ENCODE measurements around the gene CLCN5. TPM values are rescaled to one million over a fixed set of nuclear protein-coding genes. Genes with fewer than 3 reads are reported as not detected.

CLCN5 gene
- polyA plus RNA-seq (2012; ENCODE audit: low read depth, missing spikeins): 0.42 TPM

DNA sequence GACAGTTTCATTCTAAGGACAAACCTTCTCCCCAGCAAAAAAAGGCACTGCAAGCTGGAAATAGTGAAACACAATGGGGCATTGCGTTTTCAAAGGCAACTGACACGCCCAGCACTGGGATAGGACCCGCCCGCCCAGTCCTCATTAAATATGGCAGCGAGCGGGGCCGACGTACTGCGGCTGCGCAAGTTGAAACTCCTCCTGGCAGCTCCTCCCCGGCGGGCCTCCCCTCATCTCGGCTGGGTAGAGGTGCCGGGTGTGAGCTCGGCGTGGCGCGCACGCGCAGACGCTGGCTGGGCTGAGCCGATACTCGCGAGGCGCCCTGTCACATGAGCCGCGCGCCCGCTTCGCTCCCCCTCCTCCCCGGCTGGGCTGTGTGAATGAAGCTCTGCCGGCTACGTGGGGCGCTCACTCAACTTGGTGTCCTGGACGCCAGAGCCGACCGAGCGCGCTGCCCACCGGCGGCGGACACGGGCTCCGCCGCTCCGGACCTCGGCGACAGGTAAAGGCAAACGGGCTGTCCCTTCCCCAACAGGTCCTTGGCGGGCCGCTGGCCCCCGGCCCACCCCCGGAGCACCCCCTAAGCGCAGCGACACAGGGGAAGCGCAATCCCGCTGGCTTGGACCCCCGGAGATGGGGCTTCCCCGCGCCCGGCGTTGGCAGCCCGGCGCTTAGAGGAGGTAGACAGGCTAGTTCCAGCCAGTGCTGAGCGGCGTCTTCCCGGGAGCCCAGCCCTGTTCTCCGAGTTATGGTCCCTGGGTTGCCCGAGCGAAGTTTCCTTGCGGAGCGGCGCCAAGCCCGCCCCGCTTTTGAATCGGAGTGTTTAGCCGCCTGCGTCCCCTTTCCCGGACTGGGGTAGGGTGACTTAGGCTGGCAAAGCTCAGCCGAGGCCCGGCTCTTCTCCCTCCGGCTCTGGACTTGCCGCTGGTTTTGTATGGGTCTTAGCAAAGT, at the start of gene CLCN5:
Gene CLCN5, plus strand, starts transcription at position 306 of the 951 bp plus-strand sequence. CDS start 2,703 bp downstream, outside the sequence.
- FAIRE-seq: peak; percentile 98

GRCh38 chrX:49876750-49877149, 45.6 kb upstream of the CLCN5 start:
- TF ChIP-seq POU2F2 (IDR thresholded peaks at IDR 0.05; ENCODE audit: low read depth, low read length) (no peak), POLR2A (IDR thresholded peaks at IDR 0.05; ENCODE audit: low read depth, low read length) (no peak), TAF1 (IDR thresholded peaks at IDR 0.05; ENCODE audit: low read depth, low read length) (no peak), POLR2AphosphoS5 (IDR thresholded peaks at IDR 0.05; ENCODE audit: low read depth, low read length) (no peak), PAX5 (IDR thresholded peaks at IDR 0.05; ENCODE audit: insufficient read depth, low read length, severe bottlenecking) (no peak), SPI1 (IDR thresholded peaks at IDR 0.05; ENCODE audit: low read depth, low read length) (no peak)
- DNase-seq (ENCODE audit: insufficient read length, low spot score) (peak; percentile 22), FAIRE-seq (no peak)

More for the DNA sequence above, at the start of gene CLCN5:
- peak; percentile 79 for DNase-seq (ENCODE audit: insufficient read length, low spot score)
- TF ChIP-seq PAX5 (IDR thresholded peaks at IDR 0.05; ENCODE audit: insufficient read depth, low read length, severe bottlenecking) (no peak), POU2F2 (IDR thresholded peaks at IDR 0.05; ENCODE audit: low read depth, low read length) (no peak), TAF1 (IDR thresholded peaks at IDR 0.05; ENCODE audit: low read depth, low read length) (no peak), POLR2AphosphoS5 (IDR thresholded peaks at IDR 0.05; ENCODE audit: low read depth, low read length) (0 out of 2 replicates have a peak, but pooled peaks have one; percentile 19), POLR2A (IDR thresholded peaks at IDR 0.05; ENCODE audit: low read depth, low read length) (0 out of 2 replicates have a peak, but pooled peaks have one; percentile 30), SPI1 (IDR thresholded peaks at IDR 0.05; ENCODE audit: low read depth, low read length) (no peak)

DNA sequence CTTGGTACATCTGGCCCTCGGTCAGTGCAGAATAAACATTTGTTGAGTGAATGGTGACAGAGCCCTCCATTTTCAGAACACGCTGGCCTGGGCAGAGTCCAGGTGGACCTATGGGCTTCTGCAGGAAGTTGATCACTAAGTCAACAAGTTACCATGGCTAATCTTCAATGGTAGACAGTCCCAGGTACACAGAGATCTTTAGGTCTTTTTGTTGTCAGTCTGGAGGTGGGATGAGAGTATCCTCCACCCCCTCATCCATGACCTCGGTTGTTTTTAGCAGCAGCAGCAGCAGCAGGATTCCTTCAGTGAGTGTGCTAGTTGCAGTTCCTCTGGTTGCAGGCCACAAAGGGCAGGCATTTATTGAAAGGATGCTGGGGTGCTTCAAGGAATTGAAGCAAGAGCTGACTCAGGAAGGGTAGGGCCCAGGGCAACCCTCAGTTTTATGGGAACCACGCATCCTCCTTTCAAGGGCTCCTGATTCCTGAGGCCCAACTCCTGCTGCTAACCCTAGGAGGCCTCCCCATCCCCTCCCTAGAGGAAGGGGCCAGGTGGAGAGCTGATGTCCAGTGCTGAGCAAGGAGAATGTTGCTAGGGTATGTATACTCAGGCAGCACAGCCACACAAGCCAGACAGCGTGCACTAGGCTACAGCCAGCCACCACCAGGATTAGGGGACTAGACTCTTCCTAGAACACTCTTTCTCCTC, 44.8 kb upstream of the CLCN5 start:
- no peak for TF ChIP-seq PAX5 (IDR thresholded peaks at IDR 0.05; ENCODE audit: insufficient read depth, low read length, severe bottlenecking)
- no peak for TF ChIP-seq POLR2A (IDR thresholded peaks at IDR 0.05; ENCODE audit: low read depth, low read length)
- TF ChIP-seq POLR2AphosphoS5 (IDR thresholded peaks at IDR 0.05; ENCODE audit: low read depth, low read length): no peak
- 0 out of 2 replicates have a peak, but pooled peaks have one; percentile 3 for TF ChIP-seq SPI1 (IDR thresholded peaks at IDR 0.05; ENCODE audit: low read depth, low read length)
- TF ChIP-seq TAF1 (IDR thresholded peaks at IDR 0.05; ENCODE audit: low read depth, low read length): no peak
- no peak for TF ChIP-seq POU2F2 (IDR thresholded peaks at IDR 0.05; ENCODE audit: low read depth, low read length)
- FAIRE-seq (no peak), DNase-seq (ENCODE audit: insufficient read length, low spot score) (no peak)

- no peak for FAIRE-seq
- no peak for TF ChIP-seq SPI1 (IDR thresholded peaks at IDR 0.05; ENCODE audit: low read depth, low read length)
- no peak for TF ChIP-seq POU2F2 (IDR thresholded peaks at IDR 0.05; ENCODE audit: low read depth, low read length)
- no peak for TF ChIP-seq TAF1 (IDR thresholded peaks at IDR 0.05; ENCODE audit: low read depth, low read length)
- no peak for TF ChIP-seq POLR2A (IDR thresholded peaks at IDR 0.05; ENCODE audit: low read depth, low read length)
- no peak for TF ChIP-seq POLR2AphosphoS5 (IDR thresholded peaks at IDR 0.05; ENCODE audit: low read depth, low read length)
- no peak for TF ChIP-seq PAX5 (IDR thresholded peaks at IDR 0.05; ENCODE audit: insufficient read depth, low read length, severe bottlenecking)
- no peak for DNase-seq (ENCODE audit: insufficient read length, low spot score)
Observed at GRCh38 chrX:49878128-49878833, 44.1 kb upstream of the CLCN5 start.

DNA sequence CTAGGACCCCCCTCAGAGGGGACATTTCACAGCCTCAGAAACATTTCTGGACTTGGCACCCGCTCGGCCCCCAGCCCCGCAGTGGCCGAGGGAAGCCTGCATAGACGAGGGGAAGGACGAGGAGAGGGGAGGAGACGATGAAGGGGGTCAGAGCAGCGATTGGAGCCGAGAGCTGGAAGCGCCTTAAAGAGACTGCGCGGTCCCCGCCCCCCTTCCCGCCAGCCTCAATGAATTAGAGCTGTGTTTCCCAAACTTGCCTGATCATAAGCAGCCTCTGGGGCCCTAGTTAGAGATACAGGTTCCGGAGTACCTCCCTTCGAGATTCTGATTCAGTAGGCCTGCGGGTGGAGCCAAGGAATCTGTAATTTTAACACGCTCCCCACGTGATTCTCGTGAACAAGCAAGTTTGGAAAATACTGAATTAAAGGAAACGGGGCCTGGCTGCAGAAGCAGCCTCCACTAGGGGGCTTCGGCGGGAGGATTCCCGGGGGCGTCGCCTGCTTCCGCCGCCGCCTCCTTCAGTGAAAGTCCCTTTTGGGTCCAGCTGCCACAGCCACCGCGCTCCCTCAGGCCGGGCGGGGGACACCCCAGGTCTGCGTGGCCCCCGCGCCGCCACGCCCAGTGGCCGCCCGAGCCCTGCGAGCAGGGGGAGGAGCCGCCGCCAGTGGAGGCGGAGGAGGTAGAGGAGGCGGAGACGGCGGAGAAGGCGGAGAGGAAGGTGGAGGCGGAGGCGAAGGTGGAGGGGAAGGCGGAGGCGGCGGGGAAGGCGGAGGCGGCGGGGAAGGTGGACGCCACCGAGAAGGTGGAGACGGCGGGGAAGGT, 43.4 kb upstream of the CLCN5 start, which contains the start of gene USP27X:
Gene USP27X, plus strand, starts transcription at position 651 of the 822 bp plus-strand sequence. CDS start 824 bp downstream, outside the sequence.
- peak; percentile 91 for FAIRE-seq
- DNase-seq (ENCODE audit: insufficient read length, low spot score): peak; percentile 54
- TF ChIP-seq SPI1 (IDR thresholded peaks at IDR 0.05; ENCODE audit: low read depth, low read length) (no peak), POU2F2 (IDR thresholded peaks at IDR 0.05; ENCODE audit: low read depth, low read length) (no peak), TAF1 (IDR thresholded peaks at IDR 0.05; ENCODE audit: low read depth, low read length) (no peak), POLR2A (IDR thresholded peaks at IDR 0.05; ENCODE audit: low read depth, low read length) (no peak), PAX5 (IDR thresholded peaks at IDR 0.05; ENCODE audit: insufficient read depth, low read length, severe bottlenecking) (no peak), POLR2AphosphoS5 (IDR thresholded peaks at IDR 0.05; ENCODE audit: low read depth, low read length) (no peak)

GRCh38 chrX:49879656-49880277, 42.6 kb upstream of the CLCN5 start:
- TF ChIP-seq SPI1 (IDR thresholded peaks at IDR 0.05; ENCODE audit: low read depth, low read length): no peak
- no peak for TF ChIP-seq PAX5 (IDR thresholded peaks at IDR 0.05; ENCODE audit: insufficient read depth, low read length, severe bottlenecking)
- no peak for TF ChIP-seq POU2F2 (IDR thresholded peaks at IDR 0.05; ENCODE audit: low read depth, low read length)
- no peak for TF ChIP-seq POLR2A (IDR thresholded peaks at IDR 0.05; ENCODE audit: low read depth, low read length)
- no peak for TF ChIP-seq POLR2AphosphoS5 (IDR thresholded peaks at IDR 0.05; ENCODE audit: low read depth, low read length)
- TF ChIP-seq TAF1 (IDR thresholded peaks at IDR 0.05; ENCODE audit: low read depth, low read length): no peak
- DNase-seq (ENCODE audit: insufficient read length, low spot score) (no peak), FAIRE-seq (no peak)

GRCh38 chrX:49880668-49881067, 41.7 kb upstream of the CLCN5 start:
- TF ChIP-seq PAX5 (IDR thresholded peaks at IDR 0.05; ENCODE audit: insufficient read depth, low read length, severe bottlenecking) (no peak), POLR2A (IDR thresholded peaks at IDR 0.05; ENCODE audit: low read depth, low read length) (no peak), SPI1 (IDR thresholded peaks at IDR 0.05; ENCODE audit: low read depth, low read length) (no peak), POU2F2 (IDR thresholded peaks at IDR 0.05; ENCODE audit: low read depth, low read length) (no peak)
- DNase-seq (ENCODE audit: insufficient read length, low spot score) (no peak), FAIRE-seq (no peak)
